Stimulated activated CD4-positive, alpha-beta T cell treated with anti-CD3 and anti-CD28 coated beads, Interleukin-15, amount 100 ng/mL, for 24 hours (primary cell): ENCODE measurements around the gene PLEKHF1.
"Not testable (repeated sequence)": the region's sequence is repeated elsewhere in the genome, so short reads cannot be mapped to it uniquely, and the experiment has no call there.

Experiments
- DNase-seq: peaks from one replicate; pipeline ENCODE4 v3.0.0-alpha.2; 2020

The PLEKHF1 gene

GRCh38 chr19:29665215-29665825 lies at the start of gene PLEKHF1:
PLEKHF1 (plus strand) TSS chr19:29665461; CDS start chr19:29673840, 8,379 bp downstream.
- DNase-seq: peak; percentile 93

DNA sequence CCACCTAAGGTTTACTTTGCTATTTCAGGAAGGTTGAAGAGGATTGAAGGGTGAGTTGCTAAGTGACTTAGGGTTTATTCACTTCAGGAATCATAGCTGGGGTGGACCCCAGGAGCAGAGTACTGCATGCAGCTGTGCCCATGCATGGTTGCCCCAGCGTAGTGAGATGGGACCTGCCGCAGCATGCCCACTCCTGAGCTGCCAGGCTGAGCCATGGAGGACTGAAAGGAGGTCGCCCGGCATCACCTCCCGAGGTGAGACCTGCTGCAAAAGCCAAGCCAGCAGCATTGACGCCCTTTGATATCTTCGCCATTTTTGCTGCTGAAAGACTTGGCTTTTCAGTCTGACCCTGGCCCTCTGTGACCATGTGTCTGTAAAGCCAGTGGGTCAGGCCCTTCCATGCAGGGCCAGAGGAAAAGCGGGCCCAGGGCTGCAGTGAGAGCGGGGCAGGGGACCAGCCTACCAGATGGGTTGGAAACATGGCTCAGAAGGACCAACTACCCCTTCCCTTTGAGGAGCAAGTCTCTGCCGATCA lies 49.3 kb upstream of the PLEKHF1 start:
- DNase-seq: no peak

DNA sequence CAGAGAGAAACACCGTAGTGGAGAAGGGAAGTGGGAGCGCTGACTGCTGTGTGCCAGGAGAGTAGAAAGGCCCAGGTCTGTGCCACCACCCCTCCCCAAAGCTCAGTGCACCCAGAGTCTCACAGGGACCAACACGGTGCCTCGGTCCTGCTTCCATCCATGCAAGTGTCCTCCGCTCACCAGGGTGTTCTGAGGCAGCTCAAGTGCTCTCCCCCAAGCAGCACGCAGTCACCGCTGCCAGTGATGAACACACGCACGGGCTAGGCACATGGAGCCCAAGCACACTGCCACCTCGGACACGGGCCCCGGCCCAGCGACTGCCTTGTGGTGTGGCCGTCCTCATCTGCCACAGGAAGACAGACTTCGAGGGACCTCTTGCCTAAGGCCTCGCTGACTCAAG lies 48.7 kb upstream of the PLEKHF1 start:
- DNase-seq: no peak

DNA sequence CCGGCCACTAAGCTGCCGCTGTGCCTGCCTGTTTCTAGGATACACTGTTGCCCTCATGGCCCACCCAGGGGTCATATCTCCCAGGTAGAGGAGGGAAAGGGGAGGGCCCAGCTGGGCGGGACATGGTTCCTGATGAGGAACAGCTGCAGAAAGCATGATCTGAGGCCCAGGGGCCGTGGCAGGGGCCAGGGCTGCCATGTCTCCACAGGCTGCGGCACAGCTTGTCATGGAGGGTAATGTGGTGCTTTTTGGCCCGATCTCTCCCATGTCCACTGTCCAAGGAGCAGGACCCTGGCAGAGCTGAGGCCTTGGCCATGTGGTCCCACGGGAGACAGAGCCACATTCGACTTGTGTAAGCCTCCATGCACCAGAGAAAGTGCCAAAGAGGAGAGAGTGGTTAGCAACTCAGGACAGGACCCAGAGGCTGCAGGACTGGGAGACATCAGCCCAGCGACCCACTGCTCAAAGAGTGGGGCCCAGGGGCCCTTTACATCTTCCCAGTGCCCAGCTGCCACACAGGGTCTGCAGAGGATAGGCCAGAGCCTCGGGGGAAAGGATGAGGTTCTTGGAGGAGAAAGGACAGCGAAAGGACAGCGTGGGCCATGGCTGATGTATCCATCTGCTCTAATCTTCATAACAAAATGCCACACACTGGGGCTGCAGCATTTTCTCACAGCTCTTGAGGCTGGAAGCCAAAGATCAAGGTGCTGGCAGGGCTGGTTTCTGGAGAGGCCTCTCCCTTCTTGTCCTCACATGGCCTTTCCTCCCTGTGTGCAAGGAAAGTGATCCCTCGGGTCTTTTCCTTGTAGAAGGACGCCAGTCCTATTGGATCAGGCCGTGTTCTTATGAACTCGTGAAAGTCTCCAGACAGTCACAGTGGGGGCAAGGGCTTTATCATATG lies 47.6 kb upstream of the PLEKHF1 start:
- DNase-seq: no peak

GRCh38 chr19:29618434-29618833 lies 46.8 kb upstream of the PLEKHF1 start:
- DNase-seq: no peak

GRCh38 chr19:29618871-29619270 lies 46.4 kb upstream of the PLEKHF1 start:
- DNase-seq: no peak

DNA sequence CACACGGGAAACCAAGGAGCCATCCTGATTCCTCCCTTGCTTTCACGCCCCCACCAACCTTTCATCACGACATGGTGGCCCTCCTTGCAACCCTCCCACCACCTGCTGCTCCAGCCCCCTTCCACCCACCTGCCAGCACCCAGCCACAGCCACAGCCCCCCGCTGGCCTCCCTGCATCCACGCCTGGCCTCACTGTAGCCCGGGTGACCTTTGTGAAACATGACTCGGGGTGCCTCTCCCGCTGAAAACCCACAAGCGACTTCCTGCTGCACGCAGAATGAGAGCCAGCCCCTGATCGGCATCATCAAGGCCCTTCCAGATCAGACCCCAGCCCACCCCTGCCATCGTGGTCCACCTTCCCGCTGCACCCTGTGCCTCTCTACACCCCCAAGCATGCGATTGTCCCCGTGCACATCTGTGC lies 44.3 kb upstream of the PLEKHF1 start:
- peak; percentile 74 for DNase-seq

DNA sequence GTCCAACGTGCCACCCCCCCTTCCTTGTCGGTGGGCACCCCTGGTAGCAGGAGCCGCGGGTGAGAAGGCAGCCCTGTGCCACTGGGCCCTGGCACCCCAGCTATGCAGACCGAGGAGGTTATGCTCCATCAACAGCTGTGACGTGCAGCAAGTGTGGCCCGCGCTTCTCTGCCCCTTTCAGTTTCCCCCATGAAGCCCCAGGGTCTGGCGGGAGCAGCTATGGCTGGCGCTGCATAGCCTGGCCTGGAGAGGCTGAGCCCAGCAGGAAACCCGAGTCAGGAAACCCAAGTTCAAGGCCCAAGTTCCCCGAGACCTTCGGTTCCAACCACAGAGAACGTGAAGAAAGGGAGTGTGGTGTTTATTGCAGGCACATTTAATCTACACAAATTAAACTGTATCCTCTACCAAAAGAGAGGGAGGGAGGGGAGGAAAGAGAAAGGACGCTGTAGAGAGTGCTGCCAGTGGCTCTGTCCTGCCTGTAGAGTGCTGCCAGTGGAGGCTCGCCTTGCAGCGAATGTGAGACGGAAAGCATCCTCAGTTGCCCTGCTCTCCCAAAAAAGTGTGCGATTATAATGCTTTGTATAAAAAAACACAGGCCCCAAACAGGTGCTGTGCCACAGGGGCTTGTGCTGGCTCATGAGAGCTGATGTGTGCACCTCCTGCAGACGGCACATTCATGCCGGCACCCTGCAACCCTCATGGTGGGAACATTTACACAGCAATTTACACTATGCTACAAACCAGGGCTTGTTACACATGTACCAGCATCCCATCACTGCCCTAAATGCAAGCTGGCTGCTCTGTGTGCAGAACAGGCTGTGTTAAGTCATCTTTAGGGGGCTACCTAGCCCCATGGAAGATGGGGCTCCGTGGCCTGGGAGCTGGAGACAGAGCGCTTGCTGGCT lies 42.8 kb upstream of the PLEKHF1 start:
- peak; percentile 52 for DNase-seq

GRCh38 chr19:29623726-29624488 lies 41.4 kb upstream of the PLEKHF1 start:
- peak; percentile 81 for DNase-seq

GRCh38 chr19:29624489-29625185 lies 40.6 kb upstream of the PLEKHF1 start:
- no peak for DNase-seq

- DNase-seq: no peak
Measured at GRCh38 chr19:29625186-29625651, 40.0 kb upstream of the PLEKHF1 start.

DNA sequence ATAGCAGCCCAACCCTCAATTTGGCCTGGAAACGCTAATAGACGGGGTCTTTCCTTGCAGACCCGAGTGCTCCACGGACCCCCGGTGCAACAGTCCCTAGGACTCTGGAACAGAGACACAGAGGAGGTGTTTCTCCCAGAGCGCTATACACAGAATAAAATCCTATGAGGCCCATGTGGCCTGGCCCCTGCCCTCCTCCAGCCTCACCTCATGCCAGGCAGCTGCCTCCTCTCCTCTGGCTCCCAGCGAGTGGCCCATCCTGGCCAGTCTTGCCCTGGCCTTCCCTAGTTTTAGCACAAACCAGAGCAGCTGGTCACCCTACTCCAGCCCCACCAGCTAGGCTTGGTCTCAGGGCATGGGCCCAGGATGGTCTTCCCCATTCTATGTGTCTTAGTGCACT lies 38.9 kb upstream of the PLEKHF1 start:
- no peak for DNase-seq

DNA sequence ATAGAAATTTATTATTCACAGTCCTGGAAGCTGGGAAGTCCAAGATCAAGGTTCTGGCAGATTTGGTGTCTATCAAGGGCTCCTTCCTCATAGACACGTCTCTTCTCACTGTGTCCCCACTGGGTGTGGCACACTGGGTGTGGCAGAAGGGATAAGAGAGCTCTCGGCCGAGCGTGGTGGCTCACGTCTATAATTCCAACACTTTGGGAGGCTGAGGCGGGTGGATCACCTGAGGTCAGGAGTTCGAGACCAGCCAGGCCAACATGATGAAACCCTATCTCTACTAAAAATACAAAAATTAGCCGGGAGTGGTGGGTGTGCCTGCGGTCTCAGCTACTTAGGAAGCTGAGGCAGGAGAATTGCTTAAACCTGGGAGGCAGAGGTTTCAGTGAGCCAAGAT lies 38.4 kb upstream of the PLEKHF1 start:
- not testable (repeated sequence) for DNase-seq

- DNase-seq: no peak
Measured at GRCh38 chr19:29628661-29629385, 36.4 kb upstream of the PLEKHF1 start.

DNA sequence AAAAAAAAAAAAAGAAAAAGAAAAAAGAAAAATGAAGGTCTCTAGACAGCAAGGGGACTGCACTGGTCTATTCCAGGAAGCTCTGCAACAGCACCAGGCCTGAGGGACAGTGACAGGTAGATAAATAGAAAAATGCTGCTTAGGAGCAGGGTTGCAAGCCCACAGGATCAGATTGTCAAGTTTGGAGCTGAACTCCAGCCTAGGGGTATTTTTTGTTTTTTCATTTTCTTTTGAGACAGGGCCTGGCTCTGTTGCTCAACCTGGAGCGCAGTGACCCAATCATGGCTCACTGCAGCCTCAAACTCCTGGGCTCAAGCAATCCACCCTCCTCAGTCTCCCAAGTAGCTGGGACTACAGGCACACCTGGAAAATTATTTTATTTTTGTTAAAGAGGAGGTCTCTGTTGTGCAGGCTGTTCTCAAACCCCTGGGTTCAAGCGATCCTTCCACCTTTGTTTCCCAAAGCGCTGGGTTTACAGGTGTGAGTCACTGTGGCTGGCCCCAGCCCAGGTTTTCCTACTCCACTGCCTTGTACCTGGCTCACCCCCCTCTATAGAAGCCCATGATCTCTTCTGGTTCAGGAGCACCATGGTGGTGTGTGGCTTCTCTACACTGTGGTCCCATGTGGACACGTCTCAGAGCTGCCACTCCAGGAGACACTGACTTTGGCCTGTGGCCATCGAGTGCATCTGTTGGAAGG lies 35.3 kb upstream of the PLEKHF1 start:
- DNase-seq: no peak

DNA sequence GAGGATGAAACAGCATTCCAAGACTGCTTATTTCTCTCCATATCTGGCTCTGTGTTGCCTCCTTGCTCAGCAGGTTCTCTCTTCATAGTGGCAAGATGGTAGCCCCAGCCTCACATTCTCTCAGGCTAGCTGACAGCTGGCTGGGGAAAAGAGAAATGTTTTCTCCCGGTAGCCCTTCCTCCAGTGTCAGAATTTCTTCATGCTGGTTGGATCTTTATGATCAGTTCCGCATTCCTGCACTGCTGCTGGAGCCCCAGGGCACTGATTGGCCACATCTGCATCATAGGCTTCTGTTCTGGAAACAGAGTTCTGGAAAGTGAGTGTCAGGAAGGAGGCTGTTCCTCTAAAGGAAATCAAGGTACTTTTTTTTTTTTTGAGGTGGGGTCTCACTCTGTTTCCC lies 34.6 kb upstream of the PLEKHF1 start:
- no peak for DNase-seq

GRCh38 chr19:29631450-29631849 lies 33.8 kb upstream of the PLEKHF1 start:
- DNase-seq: no peak

DNA sequence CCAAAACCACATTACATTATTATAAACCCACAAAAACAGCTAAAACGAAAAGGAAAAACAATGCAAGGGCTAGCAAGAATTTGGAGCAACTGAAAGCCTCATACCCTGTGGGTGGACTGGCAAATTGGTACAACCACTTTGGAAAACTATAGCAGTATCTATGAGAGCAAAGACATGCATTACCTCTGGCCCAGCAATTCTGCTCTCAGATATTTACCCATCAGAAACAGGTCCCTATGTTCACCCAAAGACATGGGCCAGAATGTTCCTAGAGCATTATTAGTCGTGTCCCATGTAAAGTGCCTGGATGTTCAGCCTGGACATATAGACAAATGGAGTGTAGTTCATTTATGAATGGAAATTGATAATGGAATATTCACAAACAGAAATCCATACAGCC lies 31.3 kb upstream of the PLEKHF1 start:
- no peak for DNase-seq

- DNase-seq: no peak
Measured at GRCh38 chr19:29634423-29635130, 30.7 kb upstream of the PLEKHF1 start.
